ENCODE measurements around the gene SERTM1.

Gene SERTM1

DNA sequence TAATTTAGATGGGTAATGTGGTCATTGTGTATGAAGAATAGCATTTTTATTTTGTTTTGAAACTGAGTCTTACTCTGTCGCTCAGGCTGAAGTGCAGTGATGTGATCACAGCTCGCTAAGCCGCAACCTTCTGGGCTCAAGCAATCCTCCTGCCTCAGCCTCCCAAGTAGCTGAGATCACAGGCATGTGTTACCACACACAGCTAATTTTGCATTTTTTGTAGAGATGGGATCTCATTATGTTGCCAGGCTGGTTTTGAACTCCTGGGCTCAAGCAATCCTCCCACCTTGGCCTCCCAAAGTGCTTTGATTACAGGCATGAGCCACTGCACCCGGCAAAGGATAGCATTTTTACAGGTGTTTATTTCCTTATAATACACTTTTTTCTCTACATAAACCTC lies 36.6 kb downstream of the SERTM1 start:
- no peak for DNase-seq (ENCODE audit: low read depth)

DNA sequence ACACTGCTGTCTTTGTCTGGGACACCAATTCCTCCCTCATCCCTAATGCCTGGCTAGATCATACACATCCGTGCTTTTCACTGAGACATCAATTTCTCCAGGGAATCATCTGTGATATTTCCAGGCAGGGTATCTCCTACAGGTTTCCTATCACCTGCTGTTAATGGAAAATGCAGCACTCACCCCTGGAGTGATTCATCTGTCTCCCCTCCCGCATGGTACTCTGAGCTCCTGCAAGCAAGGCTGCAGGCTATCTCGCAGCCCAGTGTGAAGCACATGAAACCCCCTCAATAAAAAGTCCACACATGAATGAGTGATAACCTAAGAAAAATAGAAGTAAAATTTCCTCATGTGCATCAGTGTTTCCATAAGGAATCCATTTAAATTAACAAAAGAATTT lies 38.5 kb downstream of the SERTM1 start:
- DNase-seq (ENCODE audit: low read depth): no peak

DNA sequence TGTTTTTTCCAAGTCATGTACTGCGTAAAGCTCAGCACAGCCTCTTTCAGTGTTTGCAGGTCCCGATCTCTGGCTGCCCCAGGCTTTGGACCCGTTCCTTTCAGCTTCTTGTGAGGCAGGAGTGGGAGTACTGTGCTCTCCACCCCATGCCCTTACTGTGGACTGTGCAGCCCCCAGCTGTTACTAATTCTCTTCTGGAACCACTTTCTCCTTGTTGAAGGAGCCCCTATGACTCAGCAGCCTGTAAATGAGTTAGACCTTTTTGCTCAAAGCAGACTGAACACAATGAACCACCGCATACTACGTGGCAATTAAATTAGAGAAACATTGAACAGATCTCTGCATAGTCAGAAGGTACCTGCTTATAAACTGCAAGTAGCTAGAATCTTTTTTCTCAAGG lies 39.0 kb downstream of the SERTM1 start:
- no peak for DNase-seq (ENCODE audit: low read depth)

DNA sequence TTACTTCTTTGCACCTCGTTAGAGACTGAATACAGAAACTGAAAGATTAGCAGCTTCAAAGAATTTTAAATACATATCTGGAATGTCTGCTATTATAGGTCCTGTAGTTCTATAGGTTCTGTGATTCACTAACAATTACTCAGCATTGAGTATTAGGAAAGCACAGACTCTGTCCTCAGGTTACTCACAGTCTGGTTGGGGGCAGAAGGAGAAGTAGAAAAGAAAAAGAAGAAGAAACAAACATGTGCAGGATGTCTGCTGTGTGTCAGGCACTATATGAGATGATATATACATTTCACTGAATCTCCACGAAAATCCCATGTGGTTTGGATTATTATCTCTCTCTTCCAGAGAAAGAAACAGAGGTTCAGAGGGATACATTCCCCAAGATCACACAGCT lies 40.1 kb downstream of the SERTM1 start:
- no peak for DNase-seq (ENCODE audit: low read depth)

DNA sequence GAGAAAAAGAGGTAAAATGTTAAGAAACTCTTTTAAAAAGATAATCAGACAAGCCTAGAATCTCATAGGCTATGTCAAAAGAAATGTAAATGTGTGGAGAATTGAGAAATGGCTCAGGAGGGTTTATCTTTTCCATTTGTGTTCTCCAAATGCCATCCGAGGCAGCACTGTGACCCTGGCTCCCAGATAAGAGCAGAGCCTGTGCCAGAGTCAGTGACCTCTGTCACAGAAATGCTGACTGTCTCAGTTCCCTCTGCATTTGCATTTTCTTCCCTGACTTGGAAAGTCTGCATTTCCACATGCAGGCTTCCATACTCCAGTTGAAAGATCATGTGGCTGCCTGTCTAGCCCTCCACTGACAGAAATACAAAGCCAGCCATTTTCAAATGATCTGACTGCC lies 42.0 kb downstream of the SERTM1 start:
- DNase-seq (ENCODE audit: low read depth): no peak

DNA sequence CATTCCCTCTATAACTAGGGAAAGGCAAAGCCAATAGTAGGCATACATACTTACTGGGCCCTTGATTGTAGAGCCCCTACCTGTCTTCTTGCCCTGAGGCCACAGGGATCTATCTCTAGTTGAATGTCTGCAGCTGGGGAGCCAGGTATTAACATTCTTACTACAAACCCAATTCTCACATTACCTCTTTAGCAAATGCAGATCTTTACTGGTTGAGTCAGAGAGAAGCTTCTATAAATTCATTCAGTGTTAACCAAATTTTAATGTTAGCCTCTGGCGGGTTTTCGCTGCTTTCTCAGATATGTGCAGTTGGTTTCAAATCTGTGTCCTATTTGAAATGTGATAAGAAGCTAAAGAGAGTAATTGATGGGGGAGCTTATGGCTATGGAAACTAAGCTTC lies 43.2 kb downstream of the SERTM1 start:
- DNase-seq (ENCODE audit: low read depth): no peak

DNA sequence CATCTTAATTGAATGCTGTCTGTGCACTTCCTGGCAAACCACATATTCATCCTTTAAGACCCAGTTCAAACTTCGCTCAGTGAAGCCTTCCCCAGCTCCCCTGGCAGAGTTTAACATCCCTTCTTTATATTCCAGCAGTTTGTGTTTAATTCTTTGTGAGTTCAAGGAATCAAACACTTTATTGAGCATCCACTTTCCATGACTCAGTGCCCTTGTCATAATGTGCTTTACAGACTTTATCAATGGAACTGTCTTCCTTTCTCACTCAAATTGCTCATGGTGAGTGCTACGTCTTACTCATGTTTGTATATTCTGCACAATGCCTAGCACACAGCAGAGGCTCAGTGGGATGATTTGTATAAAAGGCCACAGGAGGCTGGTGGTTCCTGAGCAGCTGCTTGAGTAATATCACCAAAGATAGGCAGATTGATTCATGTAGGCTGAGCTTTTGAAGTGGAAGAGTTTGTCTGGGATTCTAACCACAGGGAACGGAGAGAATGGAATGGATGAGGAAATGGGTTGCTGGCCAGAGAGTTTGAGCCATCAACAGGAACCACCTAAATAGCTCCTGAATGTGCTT lies 44.2 kb downstream of the SERTM1 start:
- DNase-seq (ENCODE audit: low read depth): no peak

DNA sequence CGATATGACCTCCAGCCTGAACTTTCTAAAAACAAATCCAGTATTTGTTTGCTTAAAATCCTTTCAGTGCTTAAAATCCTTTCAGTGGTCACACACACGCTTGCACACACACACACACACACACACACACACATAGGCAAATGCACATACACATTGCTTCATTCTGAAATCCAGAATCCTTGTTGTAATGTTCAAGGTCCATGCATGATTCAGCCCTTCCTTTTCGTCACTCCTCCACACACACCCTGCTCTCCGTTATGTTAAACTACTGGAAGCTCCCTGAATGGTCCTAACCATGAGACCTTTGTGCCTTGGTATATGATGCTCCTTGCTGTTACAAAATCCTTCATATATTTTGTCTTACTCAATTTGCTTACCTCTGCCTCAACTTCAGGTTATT lies 44.9 kb downstream of the SERTM1 start:
- DNase-seq (ENCODE audit: low read depth): no peak

DNA sequence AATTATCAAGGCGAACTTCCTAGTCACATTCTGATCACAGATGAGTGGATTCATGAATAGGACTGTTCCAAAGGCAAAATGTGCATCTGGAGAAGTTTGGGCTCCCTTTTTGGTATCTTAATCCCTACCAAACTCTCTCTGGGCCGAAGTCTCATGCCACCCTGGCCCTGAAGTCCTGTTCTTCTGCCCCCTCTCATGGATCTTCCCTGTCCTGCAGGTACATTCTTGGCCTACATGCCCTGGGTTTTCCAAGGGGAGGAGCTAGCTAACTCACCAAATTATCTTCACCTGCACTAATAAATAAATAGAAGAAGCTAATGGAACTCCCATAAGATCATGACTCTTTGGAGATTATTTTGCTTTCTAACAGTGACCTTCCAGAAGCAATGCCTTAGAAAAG lies 50.3 kb downstream of the SERTM1 start:
- no peak for DNase-seq (ENCODE audit: low read depth)

DNA sequence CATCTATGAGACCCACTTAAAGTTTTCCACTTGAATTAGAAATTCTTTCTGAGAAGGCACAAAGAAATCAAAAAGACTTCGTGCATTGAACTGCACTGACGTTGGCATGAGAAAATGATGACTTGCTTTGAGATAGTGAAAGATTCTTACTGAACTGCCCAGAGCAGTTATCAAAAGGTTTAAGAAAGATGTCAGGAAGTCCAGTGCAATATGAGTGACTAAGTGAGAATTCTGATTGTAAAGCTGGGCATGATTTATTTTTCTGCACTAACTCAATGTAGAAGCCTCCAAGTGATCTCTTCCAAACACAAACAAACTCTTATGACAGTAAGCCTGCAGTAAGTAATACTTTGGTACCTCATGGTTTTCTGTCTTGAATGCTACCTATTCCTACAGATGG lies 52.1 kb downstream of the SERTM1 start:
- no peak for DNase-seq (ENCODE audit: low read depth)

DNA sequence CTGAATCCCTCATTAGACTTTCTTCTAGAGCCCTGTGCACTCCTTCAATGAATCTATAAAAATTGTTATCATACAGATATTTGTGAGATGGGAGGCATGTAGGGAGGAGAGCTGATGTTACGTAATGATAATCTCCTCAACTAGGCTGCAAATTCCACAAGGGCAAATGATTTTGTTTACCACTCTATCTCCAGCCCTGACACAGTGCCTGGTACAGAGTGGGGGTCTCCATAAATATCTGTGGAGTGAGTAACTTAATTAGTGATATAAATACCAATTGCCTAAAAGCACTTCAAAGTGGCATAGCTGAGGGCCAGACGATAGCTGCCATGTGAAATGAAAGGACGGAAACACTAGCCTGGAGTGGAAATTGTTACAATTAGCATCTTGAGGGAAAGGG lies 54.2 kb downstream of the SERTM1 start:
- DNase-seq (ENCODE audit: low read depth): no peak

DNA sequence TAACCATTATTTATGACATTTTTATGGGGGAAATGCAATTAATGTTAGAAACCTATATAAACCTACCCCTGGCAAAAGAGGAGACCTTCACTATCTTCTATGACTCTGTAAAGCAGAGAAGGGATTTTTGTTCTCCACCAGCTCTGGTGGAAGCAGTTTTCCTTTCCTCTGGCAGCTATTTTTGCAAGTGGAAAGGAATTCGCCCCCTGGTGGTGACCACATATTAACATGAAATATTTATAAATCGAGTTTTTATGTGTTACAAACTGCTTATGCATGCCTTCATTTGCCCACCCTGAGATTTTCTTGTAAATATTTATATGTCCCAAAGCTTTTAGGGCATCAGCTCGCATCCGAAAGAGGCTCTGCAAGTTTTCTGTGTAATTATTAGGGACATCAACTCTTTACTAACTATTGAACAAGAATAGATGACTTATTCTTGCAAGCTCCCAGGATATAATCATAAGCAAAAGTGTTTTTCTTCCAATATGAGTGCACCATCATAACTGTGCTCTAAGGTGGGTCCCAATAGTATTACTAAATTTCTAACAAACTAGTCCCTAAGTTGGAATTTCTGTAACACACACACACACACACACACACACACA lies 62.4 kb downstream of the SERTM1 start:
- no peak for DNase-seq (ENCODE audit: low read depth)

DNA sequence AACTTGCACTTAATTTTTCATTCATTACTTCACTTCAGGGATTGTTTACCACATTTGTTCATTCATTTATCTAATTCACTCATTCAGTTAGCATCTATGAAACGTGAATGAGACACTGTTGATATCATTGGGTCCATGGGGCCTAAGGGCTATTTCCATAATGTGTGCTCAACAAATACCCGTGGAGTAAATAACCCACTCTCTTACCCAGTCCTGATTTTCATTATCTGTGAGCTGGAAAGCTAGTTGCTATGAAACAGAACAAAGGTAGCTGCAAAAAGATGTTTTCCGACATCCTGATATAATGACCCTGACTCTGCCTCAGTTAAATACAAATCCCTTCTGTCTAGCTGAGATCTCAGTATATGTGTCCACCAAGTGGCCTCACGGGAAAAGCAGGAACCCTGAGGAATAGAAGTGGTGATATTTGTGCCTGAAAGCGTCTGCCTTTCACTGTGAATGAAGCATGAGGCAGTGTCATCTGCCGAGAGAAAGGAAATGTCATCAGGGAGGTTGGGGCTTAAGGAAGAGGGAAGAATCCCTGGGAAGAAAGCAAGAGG lies 63.8 kb downstream of the SERTM1 start:
- no peak for DNase-seq (ENCODE audit: low read depth)

DNA sequence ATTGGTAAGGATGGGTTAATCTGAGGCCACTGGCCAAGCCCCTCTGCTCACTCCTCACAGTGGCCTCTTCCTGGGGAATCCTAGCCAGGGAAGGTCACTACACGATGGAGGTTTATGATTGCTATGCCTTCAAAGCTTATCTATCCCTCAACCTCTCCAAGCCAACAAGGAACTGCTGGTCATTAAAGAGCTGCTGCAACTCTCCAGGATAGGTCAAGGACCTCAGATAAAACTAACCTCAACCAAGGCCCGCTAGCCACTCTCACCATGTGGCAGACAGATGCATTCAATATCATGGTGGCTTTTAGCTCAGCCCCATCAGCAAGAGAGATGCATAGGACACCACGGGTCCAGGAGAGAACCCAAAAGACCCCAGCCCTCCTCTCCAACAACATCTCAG lies 71.6 kb downstream of the SERTM1 start:
- DNase-seq (ENCODE audit: low read depth): no peak

DNA sequence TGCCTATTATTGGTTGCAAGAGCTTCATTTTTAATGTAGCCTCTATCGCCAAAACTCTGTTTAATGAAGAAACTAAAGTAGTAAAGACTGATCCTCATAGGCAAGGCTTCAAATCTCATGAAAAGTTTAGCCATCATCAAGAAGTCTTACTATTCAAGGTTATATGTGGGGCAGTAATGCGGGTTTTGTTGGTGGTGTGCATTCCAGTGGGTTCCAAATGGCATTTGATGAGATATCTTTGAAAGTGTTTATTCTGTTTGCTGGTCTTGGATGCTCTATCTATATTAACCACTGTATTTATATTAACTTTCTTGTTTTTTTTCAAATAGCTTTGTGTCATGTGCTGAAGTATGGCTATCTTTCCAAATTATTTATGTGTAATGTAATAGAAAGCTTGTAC lies 72.2 kb downstream of the SERTM1 start:
- DNase-seq (ENCODE audit: low read depth): no peak

Data from HS-5 (cell line).